ENCODE data around the gene MORN1. TPM values are rescaled to one million over a fixed set of nuclear protein-coding genes. Genes with fewer than 3 reads are reported as not detected.

The MORN1 gene
- total RNA-seq, 1 donor from 2014 or later = 24.3 TPM

- H3K4me3 Mint-ChIP-seq = no peak overlapping the region
- no peak for DNase-seq (ENCODE audit: low spot score in 2 of 2, unreplicated experiment in 2 of 2)
- no peaks in the 10 kb centered on the region for H3K4me1 Mint-ChIP-seq
- no peaks in the 10 kb centered on the region for H3K27me3 Mint-ChIP-seq (ENCODE audit: low read depth)
- H3K27ac Mint-ChIP-seq = no peak overlapping the region
- TF ChIP-seq CTCF (IDR thresholded peaks at IDR 0.05; ENCODE audit: unreplicated experiment) = no peak
- H3K9me3 Mint-ChIP-seq = no peaks in the 10 kb centered on the region
- no peaks in the 10 kb centered on the region for H3K36me3 Mint-ChIP-seq
These were observed 7.1 kb downstream of the MORN1 start for GRCh38 chr1:2384130-2384860.

GRCh38 chr1:2383576-2383975, 7.8 kb downstream of the MORN1 start:
- no peaks in the 10 kb centered on the region for H3K27me3 Mint-ChIP-seq (ENCODE audit: low read depth)
- no peak overlapping the region for H3K4me3 Mint-ChIP-seq
- TF ChIP-seq CTCF (IDR thresholded peaks at IDR 0.05; ENCODE audit: unreplicated experiment) = no peak
- no peak overlapping the region for H3K27ac Mint-ChIP-seq
- no peak for DNase-seq (ENCODE audit: low spot score in 2 of 2, unreplicated experiment in 2 of 2)
- no peaks in the 10 kb centered on the region for H3K36me3 Mint-ChIP-seq
- no peaks in the 10 kb centered on the region for H3K9me3 Mint-ChIP-seq
- no peaks in the 10 kb centered on the region for H3K4me1 Mint-ChIP-seq

GRCh38 chr1:2382621-2383361, 8.6 kb downstream of the MORN1 start:
- Mint-ChIP-seq H3K27ac (no peak overlapping the region), H3K9me3 (no peaks in the 10 kb centered on the region), H3K4me3 (no peak overlapping the region), H3K36me3 (no peaks in the 10 kb centered on the region), H3K27me3 (ENCODE audit: low read depth) (no peaks in the 10 kb centered on the region), H3K4me1 (no peaks in the 10 kb centered on the region)
- no peak for DNase-seq (ENCODE audit: low spot score in 2 of 2, unreplicated experiment in 2 of 2)
- TF ChIP-seq CTCF (IDR thresholded peaks at IDR 0.05; ENCODE audit: unreplicated experiment) = peak; percentile 44

GRCh38 chr1:2381741-2382620, 9.4 kb downstream of the MORN1 start:
- Mint-ChIP-seq H3K27ac (no peak overlapping the region), H3K4me1 (no peaks in the 10 kb centered on the region), H3K36me3 (no peaks in the 10 kb centered on the region), H3K27me3 (ENCODE audit: low read depth) (no peaks in the 10 kb centered on the region), H3K4me3 (no peak overlapping the region), H3K9me3 (no peaks in the 10 kb centered on the region)
- peak; percentile 83 to 92 for DNase-seq (ENCODE audit: low spot score in 2 of 2, unreplicated experiment in 2 of 2)
- TF ChIP-seq CTCF (IDR thresholded peaks at IDR 0.05; ENCODE audit: unreplicated experiment) = peak; percentile 95

GRCh38 chr1:2380816-2381591, 10.3 kb downstream of the MORN1 start:
- no peak for DNase-seq (ENCODE audit: low spot score in 2 of 2, unreplicated experiment in 2 of 2)
- no peak overlapping the region for H3K4me3 Mint-ChIP-seq
- no peaks in the 10 kb centered on the region for H3K4me1 Mint-ChIP-seq
- TF ChIP-seq CTCF (IDR thresholded peaks at IDR 0.05; ENCODE audit: unreplicated experiment) = no peak
- H3K36me3 Mint-ChIP-seq = no peaks in the 10 kb centered on the region
- no peaks in the 10 kb centered on the region for H3K27me3 Mint-ChIP-seq (ENCODE audit: low read depth)
- no peak overlapping the region for H3K27ac Mint-ChIP-seq
- no peaks in the 10 kb centered on the region for H3K9me3 Mint-ChIP-seq

Measured in mesothelial cell of epicardium (in vitro differentiated cells).